Loucy (cell line): ENCODE results near the gene ZNF93.

Experiments
- EZH2phosphoT487 ChIP-seq: fragments of 200-600 bp; IDR thresholded peaks from 2 replicates; pipeline ENCODE4 v1.6.1; 2018; ENCODE audit warnings: antibody characterized with exemption, mild to moderate bottlenecking, moderate library complexity, borderline replicate concordance
- TF ChIP-seq, protein P1 (sequence below): fragments of 200-600 bp; sonication (generic); conservative IDR thresholded peaks from 2 replicates; pipeline ENCODE4 v1.5.1; 2014; ENCODE audit warnings: mild to moderate bottlenecking, antibody characterized with exemption, low read length

DNA sequence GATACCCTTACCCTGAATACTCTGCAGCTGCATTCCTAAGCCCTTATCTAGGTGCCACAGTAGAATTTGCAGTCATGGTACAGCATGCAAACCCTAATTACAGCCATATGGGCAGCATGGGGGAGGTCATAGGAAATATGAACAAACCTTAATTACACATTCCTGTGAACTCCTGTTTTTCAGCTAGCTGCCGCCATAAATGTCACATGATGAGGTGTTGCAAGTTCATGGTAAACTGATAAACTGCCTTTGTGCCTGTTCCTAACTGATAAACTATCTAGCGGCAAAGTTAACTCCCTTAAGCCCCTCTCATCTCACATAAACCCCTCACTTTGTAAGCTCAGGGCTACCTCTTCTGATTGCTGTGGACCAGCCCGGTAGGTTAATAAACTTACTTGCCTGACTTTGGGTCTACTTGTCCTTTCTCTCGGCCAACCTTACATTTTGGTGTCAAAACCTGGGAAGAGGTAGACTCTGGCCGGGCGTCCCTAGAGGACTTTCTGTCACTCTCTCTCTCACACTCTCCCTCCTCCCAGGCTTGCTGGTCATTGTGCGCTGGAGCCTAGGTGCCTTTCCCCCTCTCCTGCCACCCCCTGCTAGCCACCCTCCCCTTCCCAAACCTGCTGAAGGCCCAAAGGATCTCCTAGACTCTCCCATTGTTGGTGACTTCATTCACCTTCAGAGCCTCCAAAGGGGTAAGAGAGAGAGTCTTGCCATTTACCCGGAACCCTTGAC lies 43.3 kb downstream of the ZNF93 start:
- TF ChIP-seq, protein P1, sequence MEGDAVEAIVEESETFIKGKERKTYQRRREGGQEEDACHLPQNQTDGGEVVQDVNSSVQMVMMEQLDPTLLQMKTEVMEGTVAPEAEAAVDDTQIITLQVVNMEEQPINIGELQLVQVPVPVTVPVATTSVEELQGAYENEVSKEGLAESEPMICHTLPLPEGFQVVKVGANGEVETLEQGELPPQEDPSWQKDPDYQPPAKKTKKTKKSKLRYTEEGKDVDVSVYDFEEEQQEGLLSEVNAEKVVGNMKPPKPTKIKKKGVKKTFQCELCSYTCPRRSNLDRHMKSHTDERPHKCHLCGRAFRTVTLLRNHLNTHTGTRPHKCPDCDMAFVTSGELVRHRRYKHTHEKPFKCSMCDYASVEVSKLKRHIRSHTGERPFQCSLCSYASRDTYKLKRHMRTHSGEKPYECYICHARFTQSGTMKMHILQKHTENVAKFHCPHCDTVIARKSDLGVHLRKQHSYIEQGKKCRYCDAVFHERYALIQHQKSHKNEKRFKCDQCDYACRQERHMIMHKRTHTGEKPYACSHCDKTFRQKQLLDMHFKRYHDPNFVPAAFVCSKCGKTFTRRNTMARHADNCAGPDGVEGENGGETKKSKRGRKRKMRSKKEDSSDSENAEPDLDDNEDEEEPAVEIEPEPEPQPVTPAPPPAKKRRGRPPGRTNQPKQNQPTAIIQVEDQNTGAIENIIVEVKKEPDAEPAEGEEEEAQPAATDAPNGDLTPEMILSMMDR: no peak
- no peak for TF ChIP-seq EZH2phosphoT487
